GM23248 (cell line): Measurements from ENCODE around the gene SPC25. TPM values are rescaled to one million over a fixed set of nuclear protein-coding genes. Genes with fewer than 3 reads are reported as not detected.
"Not testable (repeated sequence)": the region's sequence is repeated elsewhere in the genome, so short reads cannot be mapped to it uniquely, and the experiment has no call there.

Experiments used
- DNase-seq: peaks from one replicate; pipeline ENCODE4 v3.0.0-alpha.2; 2015
- H2AFZ ChIP-seq: fragments of 200-600 bp; sonication (generic); 2 replicates; pipeline ENCODE4 v1.6.1; 2016; ENCODE audit warnings: antibody characterized with exemption
- H3F3A ChIP-seq: fragments of 200-600 bp; sonication (generic); 2 replicates; pipeline ENCODE4 v1.6.1; 2016; ENCODE audit warnings: mild to moderate bottlenecking, antibody characterized with exemption, mixed run types; ENCODE audit not compliant: insufficient read depth
- H3K27ac ChIP-seq: fragments of 200-600 bp; sonication (generic); 2 replicates; pipeline ENCODE4 v1.5.1; 2016; ENCODE audit warnings: mild to moderate bottlenecking
- H3K27me3 ChIP-seq: fragments of 200-600 bp; sonication (generic); replicated peaks from 2 replicates; pipeline ENCODE4 v1.6.1; 2016; ENCODE audit warnings: mild to moderate bottlenecking; ENCODE audit not compliant: insufficient read depth
- H3K36me3 ChIP-seq: fragments of 200-600 bp; sonication (generic); 2 replicates; pipeline ENCODE4 v1.6.1; 2016; ENCODE audit warnings: low read depth, mild to moderate bottlenecking
- H3K4me1 ChIP-seq: fragments of 200-600 bp; sonication (generic); 2 replicates; pipeline ENCODE4 v1.6.1; 2016; ENCODE audit warnings: mild to moderate bottlenecking; ENCODE audit not compliant: insufficient read depth
- H3K4me2 ChIP-seq: fragments of 200-600 bp; sonication (generic); one replicate; pipeline ENCODE4 v1.6.1; 2016; ENCODE audit warnings: mild to moderate bottlenecking; ENCODE audit not compliant: unreplicated experiment
- H3K4me3 ChIP-seq: fragments of 200-600 bp; sonication (generic); 2 replicates; pipeline ENCODE4 v1.5.1; 2016; ENCODE audit warnings: mild to moderate bottlenecking
- H3K79me2 ChIP-seq: fragments of 200-600 bp; sonication (generic); 2 replicates; pipeline ENCODE4 v1.6.1; 2016; ENCODE audit warnings: mild to moderate bottlenecking; ENCODE audit not compliant: insufficient read depth
- H3K9ac ChIP-seq: fragments of 200-600 bp; sonication (generic); 2 replicates; pipeline ENCODE4 v1.6.1; 2016; ENCODE audit warnings: mild to moderate bottlenecking
- H3K9me2 ChIP-seq: fragments of 200-600 bp; sonication (generic); 2 replicates; pipeline ENCODE4 v1.6.1; 2016; ENCODE audit warnings: mixed run types, mild to moderate bottlenecking, moderate library complexity; ENCODE audit not compliant: insufficient read depth
- H3K9me3 ChIP-seq: fragments of 200-600 bp; sonication (generic); one replicate; pipeline ENCODE4 v1.6.1; 2017; ENCODE audit warnings: low read depth
- H4K20me1 ChIP-seq: fragments of 200-600 bp; sonication (generic); 2 replicates; pipeline ENCODE4 v1.6.0; 2016; ENCODE audit not compliant: insufficient read depth
- EZH2 ChIP-seq: fragments of 200-600 bp; sonication (generic); IDR thresholded peaks from 2 replicates; pipeline ENCODE4 v1.6.1; 2018; ENCODE audit warnings: antibody characterized with exemption, mild to moderate bottlenecking; ENCODE audit not compliant: insufficient read depth, poor library complexity, severe bottlenecking
- EZH2phosphoT487 ChIP-seq: fragments of 200-600 bp; sonication (generic); IDR thresholded peaks from 2 replicates; pipeline ENCODE4 v1.6.1; 2018; ENCODE audit warnings: antibody characterized with exemption, moderate library complexity, mild to moderate bottlenecking, low read depth; ENCODE audit not compliant: insufficient read depth
- WGBS, 2 experiments: methylation state at CpG; one replicate each; pipeline ENCODE4 v1.1.6; 2015 to 2017; ENCODE audit warnings: low lambda C conversion rate in 2 of 2, low coverage in 1 of 2; ENCODE audit errors: missing lambda C conversion rate in 2 of 2; 5-methylcytosine and 5-hydroxymethylcytosine counted together
- in situ Hi-C: fragments of 300-500 bp; cut with MboI; formaldehyde crosslinking; loops from 2 replicates; pipeline ENCODE4 v1.15.0; 2020
- polyA plus RNA-seq: library from polyadenylated mRNA; unstranded; fragments of >200 nt; fragmentation: Nextera tagmentation; extraction: Ambion mirVana; gene quantifications from 2 replicates; pipeline ENCODE4 v1.2.1, GENCODE V29; 2016
- total RNA-seq: library from RNA; depleted of rRNA; stranded (reverse); fragments of >200 nt; shearing (Covaris generic); gene quantifications from 2 replicates; pipeline ENCODE4 v1.2.3, GENCODE V29; 2014

The SPC25 gene
- total and polyA plus RNA-seq, 2 experiments from 2014 or later, result 3.7 to 11.8 TPM

DNA sequence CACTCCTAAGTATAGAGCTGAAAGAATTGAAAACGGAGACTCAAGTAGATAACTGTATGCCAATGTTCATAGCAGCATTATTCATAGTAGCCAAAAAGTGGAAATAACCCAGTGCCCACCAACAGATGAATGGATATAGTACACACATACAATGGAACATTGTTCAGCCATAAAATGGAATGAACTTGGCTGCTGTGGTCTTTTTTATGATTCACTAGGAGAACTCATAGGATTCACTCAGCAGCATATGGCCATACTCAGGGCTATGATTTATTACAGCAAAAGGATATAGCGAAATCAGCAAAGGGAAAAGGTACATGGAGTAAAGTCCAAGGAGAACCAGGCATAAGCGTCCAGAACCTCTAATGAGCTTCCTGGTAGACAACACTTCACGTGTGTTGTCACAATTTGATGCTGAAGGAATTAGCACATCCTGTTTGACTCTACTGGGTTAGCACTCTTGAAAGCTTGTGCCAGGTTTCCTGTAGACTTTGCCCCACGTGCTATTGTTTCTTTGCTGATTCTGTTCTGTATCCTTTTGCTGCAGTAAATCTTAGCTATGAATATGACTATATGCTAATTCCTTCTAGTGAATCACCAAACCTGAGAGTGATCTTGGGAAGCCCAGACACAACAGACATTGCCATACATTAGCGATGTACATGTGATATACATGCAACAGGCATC lies 15.7 kb downstream of the SPC25 start:
- 0 out of 2 replicates have a peak, but pooled peaks cover 3% of the 10 kb centered on the region for H3K36me3 ChIP-seq
- H3K4me3 ChIP-seq, result no peak overlapping the region
- no peaks in the 10 kb centered on the region for H3F3A ChIP-seq
- no peak overlapping the region for H3K27ac ChIP-seq
- H3K9me2 ChIP-seq, result no peaks in the 10 kb centered on the region
- DNase-seq, result no peak
- H2AFZ ChIP-seq, result no peak overlapping the region
- WGBS, 2 experiments, result 98 to 99% methylated on average over 6 of the region's 6 CpGs
- H3K9me3 ChIP-seq, result no peaks in the 10 kb centered on the region
- TF ChIP-seq EZH2phosphoT487 (no peak), EZH2 (no peak)
- H3K79me2 ChIP-seq, result no peaks in the 10 kb centered on the region
- H3K4me1 ChIP-seq, result no peaks in the 10 kb centered on the region
- no peak overlapping the region for H3K9ac ChIP-seq
- H3K27me3 ChIP-seq, result no peaks in the 10 kb centered on the region
- H3K4me2 ChIP-seq, result no peak overlapping the region
- in situ Hi-C loops, result no loop called here
- H4K20me1 ChIP-seq, result no peaks in the 10 kb centered on the region

DNA sequence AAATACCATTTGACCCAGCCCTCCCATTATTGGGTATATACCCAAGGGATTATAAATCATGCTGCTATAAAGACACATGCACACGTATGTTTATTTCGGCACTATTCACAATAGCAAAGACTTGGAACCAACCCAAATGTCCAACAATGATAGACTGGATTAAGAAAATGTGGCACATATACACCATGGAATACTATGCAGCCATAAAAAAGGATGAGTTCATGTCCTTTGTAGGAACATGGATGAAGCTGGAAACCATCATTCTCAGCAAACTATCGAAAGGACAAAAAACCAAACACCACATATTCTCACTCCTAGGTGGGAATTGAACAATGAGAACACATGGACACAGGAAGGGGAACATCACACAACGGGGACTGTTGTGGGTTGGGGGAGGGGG lies 19.4 kb downstream of the SPC25 start:
- H3F3A ChIP-seq, H3K9me3 ChIP-seq, DNase-seq, H3K4me1 ChIP-seq, H3K9ac ChIP-seq, H2AFZ ChIP-seq, H3K4me3 ChIP-seq, H3K79me2 ChIP-seq, in situ Hi-C loops, H3K27ac ChIP-seq, H4K20me1 ChIP-seq, H3K4me2 ChIP-seq, H3K9me2 ChIP-seq, H3K27me3 ChIP-seq, H3K36me3 ChIP-seq: not testable (repeated sequence)
- 93 to 98% methylated on average over 4 of the region's 4 CpGs for WGBS, 2 experiments

DNA sequence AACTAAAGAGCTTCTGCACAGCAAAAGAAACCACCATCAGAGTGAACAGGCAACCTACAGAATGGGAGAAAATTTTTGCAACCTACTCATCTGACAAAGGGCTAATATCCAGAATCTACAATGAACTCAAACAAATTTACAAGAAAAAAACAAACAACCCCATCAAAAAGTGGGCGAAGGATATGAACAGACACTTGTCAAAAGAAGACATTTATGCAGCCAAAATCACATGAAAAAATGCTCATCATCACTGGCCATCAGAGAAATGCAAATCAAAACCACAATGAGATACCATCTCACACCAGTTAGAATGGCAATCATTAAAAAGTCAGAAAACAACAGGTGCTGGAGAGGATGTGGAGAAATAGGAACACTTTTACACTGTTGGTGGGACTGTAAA lies 19.9 kb downstream of the SPC25 start:
- H4K20me1 ChIP-seq, H3K9me2 ChIP-seq, DNase-seq, H3F3A ChIP-seq, H3K9ac ChIP-seq, H3K9me3 ChIP-seq, H3K27me3 ChIP-seq, H2AFZ ChIP-seq, H3K27ac ChIP-seq, in situ Hi-C loops, H3K79me2 ChIP-seq, H3K4me2 ChIP-seq, H3K36me3 ChIP-seq, H3K4me1 ChIP-seq, H3K4me3 ChIP-seq: not testable (repeated sequence)
- WGBS, 2 experiments, result 75 to 97% methylated on average over 1 of the region's 1 CpG

DNA sequence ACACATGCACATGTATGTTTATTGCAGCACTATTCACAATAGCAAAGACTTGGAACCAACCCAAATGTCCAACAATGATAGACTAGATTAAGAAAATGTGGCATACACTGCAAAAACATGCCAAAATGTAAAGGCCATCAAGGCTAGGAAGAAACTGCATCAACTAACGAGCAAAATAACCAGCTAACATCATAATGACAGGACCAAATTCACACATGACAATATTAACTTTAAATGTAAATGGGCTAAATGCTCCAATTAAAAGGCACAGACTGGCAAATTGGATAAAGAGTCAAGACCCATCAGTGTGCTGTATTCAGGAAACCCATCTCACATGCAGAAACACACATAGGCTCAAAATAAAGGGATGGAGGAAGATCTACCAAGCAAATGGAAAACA lies 23.1 kb downstream of the SPC25 start:
- WGBS, 2 experiments, result 94% methylated on average over 1 of the region's 1 CpG
- not testable (repeated sequence) for H2AFZ ChIP-seq

DNA sequence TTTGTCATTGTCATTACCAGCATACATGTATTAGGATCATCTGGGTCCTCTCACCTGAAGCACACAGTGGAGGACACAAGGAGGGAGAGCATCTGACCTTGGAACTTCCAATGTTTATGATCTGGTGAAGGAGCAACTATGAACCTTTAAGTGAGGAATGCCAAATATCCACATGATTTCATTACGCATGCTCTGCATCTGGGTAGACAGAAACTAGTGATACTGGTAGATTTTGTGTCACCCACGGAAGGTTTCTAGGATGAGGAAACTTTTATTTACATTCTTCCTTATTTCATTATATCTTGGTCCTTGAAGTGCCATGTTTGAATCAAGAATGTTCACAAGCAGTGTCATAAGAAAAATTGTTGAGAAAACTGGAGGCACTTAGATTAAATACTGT lies 32.1 kb downstream of the SPC25 start:
- in situ Hi-C loops, result no loop called here
- Histone ChIP-seq H3K9me2 (no peaks in the 10 kb centered on the region), H3K4me1 (no peaks in the 10 kb centered on the region), H4K20me1 (no peaks in the 10 kb centered on the region), H3K27me3 (no peaks in the 10 kb centered on the region), H3K9ac (no peak overlapping the region), H3K36me3 (no peaks in the 10 kb centered on the region), H3K4me2 (no peak overlapping the region), H3K4me3 (no peak overlapping the region), H3K9me3 (no peaks in the 10 kb centered on the region), H2AFZ (no peak overlapping the region), H3K27ac (no peak overlapping the region), H3K79me2 (no peaks in the 10 kb centered on the region), H3F3A (no peaks in the 10 kb centered on the region)
- DNase-seq, result no peak
- 75 to 81% methylated on average over 2 of the region's 2 CpGs for WGBS, 2 experiments
- TF ChIP-seq EZH2 (no peak), EZH2phosphoT487 (no peak)

More for the DNA sequence above, 23.1 kb downstream of the SPC25 start:
- H3K4me1 ChIP-seq, H3K36me3 ChIP-seq, H3F3A ChIP-seq, H3K9me3 ChIP-seq, H4K20me1 ChIP-seq, H3K4me3 ChIP-seq, H3K9ac ChIP-seq, in situ Hi-C loops, DNase-seq, H3K4me2 ChIP-seq, H3K79me2 ChIP-seq, H3K27ac ChIP-seq, H3K9me2 ChIP-seq, H3K27me3 ChIP-seq: not testable (repeated sequence)
